Posterior cingulate gyrus (tissue), 11 donors: ENCODE measurements around the gene CES5A.
"Not testable (repeated sequence)": the region's sequence is repeated elsewhere in the genome, so short reads cannot be mapped to it uniquely, and the experiment has no call there.

Source experiments
- DNase-seq, 10 donors: peaks; one replicate each; pipeline versions ENCODE4 v3.0.0 to v3.0.0-alpha.2; 2020 to 2021; ENCODE audit warnings: mixed read lengths in 3 of 10
- intact Hi-C: fragments of 100-400 bp; cut with DNase I; formaldehyde crosslinking; loops from one replicate; pipeline ENCODE4 v1.15.1; 2023

The CES5A gene

GRCh38 chr16:55808286-55808685 lies 66.9 kb downstream of the CES5A start:
- not testable (repeated sequence) for DNase-seq

GRCh38 chr16:55805104-55805503 lies 70.1 kb downstream of the CES5A start:
- intact Hi-C loops, DNase-seq: not testable (repeated sequence)

More at GRCh38 chr16:55808286-55808685, 66.9 kb downstream of the CES5A start:
- intact Hi-C loops: not testable (repeated sequence)

GRCh38 chr16:55803681-55804080 lies 71.5 kb downstream of the CES5A start:
- DNase-seq, intact Hi-C loops: not testable (repeated sequence)
